Lower leg skin (tissue), 4 donors: Measurements from ENCODE around the gene SERPINA6. TPM values are rescaled to one million over a fixed set of nuclear protein-coding genes. Genes with fewer than 3 reads are reported as not detected.
A peak's percentile ranks its signal among the peaks of the same experiment; 100 is the strongest.

ENCODE experiments used
- DNase-seq, 2 donors: peaks; one replicate each; pipeline ENCODE4 v3.0.0-alpha.2; 2019; ENCODE audit warnings: low spot score in 2 of 2
- H3K4me3 ChIP-seq: fragments of 200-600 bp; sonication (generic); 2 replicates; pipeline ENCODE4 v1.5.1; 2017; ENCODE audit warnings: mild to moderate bottlenecking, low read depth; ENCODE audit not compliant: poor library complexity, severe bottlenecking
- CTCF ChIP-seq, 3 donors: fragments of 450-650 bp; IDR thresholded peaks; one replicate each; pipeline ENCODE4 v1.5.1; 2016; ENCODE audit warnings: antibody characterized with exemption in 3 of 3, mild to moderate bottlenecking in 3 of 3, moderate library complexity in 2 of 3
- POLR2A ChIP-seq, 2 donors: fragments of 450-650 bp; IDR thresholded peaks; one replicate each; pipeline ENCODE4 v1.6.1; 2016 to 2017; ENCODE audit warnings: antibody characterized with exemption in 2 of 2, mild to moderate bottlenecking in 1 of 2, moderate library complexity in 1 of 2
- WGBS, 2 donors: methylation state at CpG; one replicate each; pipeline ENCODE4 v1.1.5; 2018; 5-methylcytosine and 5-hydroxymethylcytosine counted together
- intact Hi-C: fragments of 100-400 bp; cut with DNase I; formaldehyde crosslinking; loops from one replicate; pipeline ENCODE4 v1.15.0; 2023; ENCODE audit warnings: low total_unique reads
- total RNA-seq, 4 donors: library from RNA; depleted of rRNA; stranded (reverse); fragments of >200 nt; gene quantifications; one replicate each; pipeline ENCODE4 v1.1.0, GENCODE V29; 2016

Gene SERPINA6
- total RNA-seq, 4 donors from 2014 or later = not detected

GRCh38 chr14:94364037-94364436 is 40.9 kb upstream of the SERPINA6 start:
- H3K4me3 ChIP-seq = no peak overlapping the region
- whole genome bisulfite sequencing, 2 donors = 91 to 94% methylated on average over 3 of the region's 3 CpGs
- peak in 1 of 2 donors; percentile 46 for DNase-seq
- intact Hi-C loops = no loop called here
- TF ChIP-seq CTCF (IDR thresholded peaks at IDR 0.05) (no peak), POLR2A (IDR thresholded peaks at IDR 0.05) (no peak)

GRCh38 chr14:94363151-94363624 is 40.1 kb upstream of the SERPINA6 start:
- no peak overlapping the region for H3K4me3 ChIP-seq
- no peak for TF ChIP-seq POLR2A (IDR thresholded peaks at IDR 0.05)
- TF ChIP-seq CTCF (IDR thresholded peaks at IDR 0.05) = no peak
- peak in 1 of 2 donors; percentile 74 for DNase-seq
- intact Hi-C loops = no loop called here
- 92 to 94% methylated on average over 12 of the region's 12 CpGs for WGBS, 2 donors

GRCh38 chr14:94362614-94363133 is 39.5 kb upstream of the SERPINA6 start:
- DNase-seq = peak in 1 of 2 donors; percentile 12
- no peak for TF ChIP-seq CTCF (IDR thresholded peaks at IDR 0.05)
- no peak for TF ChIP-seq POLR2A (IDR thresholded peaks at IDR 0.05)
- WGBS, 2 donors = 71 to 79% methylated on average over 4 to 7 of the region's 8 CpGs
- H3K4me3 ChIP-seq = no peak overlapping the region
- intact Hi-C loops = no loop called here

GRCh38 chr14:94361682-94362081 is 38.5 kb upstream of the SERPINA6 start:
- intact Hi-C loops = no loop called here
- DNase-seq = peak in 1 of 2 donors; percentile 58
- TF ChIP-seq CTCF (IDR thresholded peaks at IDR 0.05) (no peak), POLR2A (IDR thresholded peaks at IDR 0.05) (no peak)
- H3K4me3 ChIP-seq = no peak overlapping the region
- 84 to 91% methylated on average over 6 of the region's 7 CpGs for WGBS, 2 donors

- no peak overlapping the region for H3K4me3 ChIP-seq
- TF ChIP-seq CTCF (IDR thresholded peaks at IDR 0.05) (no peak), POLR2A (IDR thresholded peaks at IDR 0.05) (no peak)
- intact Hi-C loops = no loop called here
- DNase-seq = peak in 1 of 2 donors; percentile 40
- WGBS, 2 donors = 77 to 81% methylated on average over 6 to 7 of the region's 7 CpGs
Measured at GRCh38 chr14:94360945-94361565, 37.9 kb upstream of the SERPINA6 start.
